MM.1S (cell line): Measurements from ENCODE around the gene POPDC3.

ENCODE experiments used
- DNase-seq: peaks from one replicate; pipeline ENCODE4 v3.0.0-alpha.2; 2015
- H2AFZ ChIP-seq: fragments of 300-600 bp; sonication (generic); 2 replicates; pipeline ENCODE4 v1.6.0; 2016; ENCODE audit warnings: antibody characterized with exemption, low read length
- H3F3A ChIP-seq: fragments of 300-600 bp; sonication (generic); 2 replicates; pipeline ENCODE4 v1.6.1; 2016; ENCODE audit warnings: mild to moderate bottlenecking, antibody characterized with exemption, low read length, moderate library complexity, mixed read lengths; ENCODE audit not compliant: insufficient read depth
- H3K27ac ChIP-seq: fragments of 300-600 bp; sonication (generic); 2 replicates; pipeline ENCODE4 v1.5.1; 2016; ENCODE audit warnings: mild to moderate bottlenecking, low read length
- H3K27me3 ChIP-seq: fragments of 300-600 bp; sonication (generic); replicated peaks from 2 replicates; pipeline ENCODE4 v1.6.0; 2016; ENCODE audit warnings: low read length; ENCODE audit not compliant: insufficient read depth
- H3K36me3 ChIP-seq: fragments of 300-600 bp; sonication (generic); replicated peaks from 2 replicates; pipeline ENCODE4 v1.6.1; 2016; ENCODE audit warnings: mild to moderate bottlenecking, low read length, mixed read lengths; ENCODE audit not compliant: insufficient read depth
- H3K4me1 ChIP-seq: fragments of 300-600 bp; sonication (generic); 2 replicates; pipeline ENCODE4 v1.6.1; 2016; ENCODE audit warnings: low read length, mixed read lengths
- H3K4me2 ChIP-seq: fragments of 300-600 bp; sonication (generic); 2 replicates; pipeline ENCODE4 v1.6.0; 2016; ENCODE audit warnings: low read depth, low read length
- H3K4me3 ChIP-seq: fragments of 300-600 bp; sonication (generic); 2 replicates; pipeline ENCODE4 v1.5.1; 2016; ENCODE audit warnings: low read length, mixed read lengths
- H3K79me2 ChIP-seq: fragments of 300-600 bp; sonication (generic); 2 replicates; pipeline ENCODE4 v1.6.1; 2016; ENCODE audit warnings: mixed run types, low read length, mixed read lengths
- H3K9ac ChIP-seq: fragments of 300-600 bp; sonication (generic); 2 replicates; pipeline ENCODE4 v1.6.1; 2016; ENCODE audit warnings: low read length, mixed read lengths
- H3K9me2 ChIP-seq: fragments of 300-600 bp; sonication (generic); replicated peaks from 2 replicates; pipeline ENCODE4 v1.6.1; 2016; ENCODE audit warnings: mild to moderate bottlenecking, low read length, mixed read lengths; ENCODE audit not compliant: insufficient read depth
- H3K9me3 ChIP-seq: fragments of 300-600 bp; sonication (generic); replicated peaks from 2 replicates; pipeline ENCODE4 v1.6.1; 2016; ENCODE audit warnings: mild to moderate bottlenecking, low read length, mixed read lengths; ENCODE audit not compliant: insufficient read depth
- H4K20me1 ChIP-seq: fragments of 300-600 bp; sonication (generic); 2 replicates; pipeline ENCODE4 v1.6.1; 2016; ENCODE audit warnings: mild to moderate bottlenecking, low read length, moderate library complexity, mixed read lengths; ENCODE audit not compliant: insufficient read depth
- EZH2 ChIP-seq: fragments of 300-600 bp; sonication (generic); optimal IDR thresholded peaks from 2 replicates; pipeline ENCODE3; 2017; ENCODE audit warnings: low read depth, mild to moderate bottlenecking, antibody characterized with exemption, low read length, mixed read lengths
- EZH2phosphoT487 ChIP-seq: fragments of 300-600 bp; sonication (generic); IDR thresholded peaks from 2 replicates; pipeline ENCODE4 v1.6.1; 2018; ENCODE audit warnings: antibody characterized with exemption, low read length
- TF ChIP-seq, protein P1 (sequence below): fragments of 300-600 bp; sonication (generic); IDR thresholded peaks from 2 replicates; pipeline ENCODE4 v1.5.1; 2016; ENCODE audit warnings: antibody characterized with exemption, low read length, mixed read lengths

The POPDC3 gene

DNA sequence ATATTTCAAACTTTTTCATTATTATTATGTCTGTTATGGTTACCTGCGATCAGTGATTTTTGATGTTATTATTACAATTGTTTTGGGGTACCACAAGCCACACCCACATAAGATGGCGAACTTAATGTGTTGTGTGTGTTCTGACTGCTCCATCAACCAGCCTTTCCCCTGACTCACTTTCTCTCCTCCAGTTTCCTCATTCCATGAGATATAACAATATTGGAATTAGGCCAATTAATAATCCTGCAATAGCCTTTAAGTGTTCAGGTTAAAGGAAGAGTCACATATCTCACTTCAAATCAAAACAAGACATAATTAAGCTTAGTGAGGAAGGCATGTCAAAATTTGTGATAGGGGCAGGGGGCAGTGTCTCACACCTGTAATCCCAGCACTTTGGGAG, 16.3 kb upstream of the POPDC3 start:
- no peaks in the 10 kb centered on the region for H3K4me1 ChIP-seq
- H3K79me2 ChIP-seq, result no peaks in the 10 kb centered on the region
- no peaks in the 10 kb centered on the region for H3F3A ChIP-seq
- no peaks in the 10 kb centered on the region for H3K27me3 ChIP-seq
- no peak overlapping the region for H3K9ac ChIP-seq
- no peak for DNase-seq
- no peaks in the 10 kb centered on the region for H3K9me2 ChIP-seq
- H3K36me3 ChIP-seq, result no peaks in the 10 kb centered on the region
- H4K20me1 ChIP-seq, result no peaks in the 10 kb centered on the region
- TF ChIP-seq EZH2 (no peak), EZH2phosphoT487 (no peak)
- TF ChIP-seq, protein P1, sequence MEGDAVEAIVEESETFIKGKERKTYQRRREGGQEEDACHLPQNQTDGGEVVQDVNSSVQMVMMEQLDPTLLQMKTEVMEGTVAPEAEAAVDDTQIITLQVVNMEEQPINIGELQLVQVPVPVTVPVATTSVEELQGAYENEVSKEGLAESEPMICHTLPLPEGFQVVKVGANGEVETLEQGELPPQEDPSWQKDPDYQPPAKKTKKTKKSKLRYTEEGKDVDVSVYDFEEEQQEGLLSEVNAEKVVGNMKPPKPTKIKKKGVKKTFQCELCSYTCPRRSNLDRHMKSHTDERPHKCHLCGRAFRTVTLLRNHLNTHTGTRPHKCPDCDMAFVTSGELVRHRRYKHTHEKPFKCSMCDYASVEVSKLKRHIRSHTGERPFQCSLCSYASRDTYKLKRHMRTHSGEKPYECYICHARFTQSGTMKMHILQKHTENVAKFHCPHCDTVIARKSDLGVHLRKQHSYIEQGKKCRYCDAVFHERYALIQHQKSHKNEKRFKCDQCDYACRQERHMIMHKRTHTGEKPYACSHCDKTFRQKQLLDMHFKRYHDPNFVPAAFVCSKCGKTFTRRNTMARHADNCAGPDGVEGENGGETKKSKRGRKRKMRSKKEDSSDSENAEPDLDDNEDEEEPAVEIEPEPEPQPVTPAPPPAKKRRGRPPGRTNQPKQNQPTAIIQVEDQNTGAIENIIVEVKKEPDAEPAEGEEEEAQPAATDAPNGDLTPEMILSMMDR, result no peak
- H3K9me3 ChIP-seq, result no peaks in the 10 kb centered on the region
- H3K4me3 ChIP-seq, result no peak overlapping the region
- no peak overlapping the region for H3K4me2 ChIP-seq
- no peak overlapping the region for H3K27ac ChIP-seq
- no peak overlapping the region for H2AFZ ChIP-seq

DNA sequence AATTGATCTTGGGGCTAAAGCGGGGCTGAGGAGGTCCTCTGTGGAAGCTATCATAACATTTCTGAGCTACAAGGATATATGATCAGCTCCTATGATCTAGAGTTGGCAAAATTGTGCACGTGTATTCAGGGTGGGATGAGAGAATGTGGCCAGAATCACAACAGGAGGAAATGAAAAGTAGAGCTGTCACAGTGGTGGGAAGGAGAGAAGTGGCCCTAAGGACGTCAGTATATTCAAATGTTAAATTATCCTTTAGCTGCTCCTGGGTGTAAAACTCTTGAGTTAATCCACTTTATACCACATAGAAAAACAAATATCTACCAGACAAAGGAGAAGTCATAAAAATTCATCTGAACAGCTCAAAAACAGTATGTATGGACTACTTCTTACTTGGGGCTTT, 14.8 kb upstream of the POPDC3 start:
- H3K4me1 ChIP-seq, result no peaks in the 10 kb centered on the region

DNA sequence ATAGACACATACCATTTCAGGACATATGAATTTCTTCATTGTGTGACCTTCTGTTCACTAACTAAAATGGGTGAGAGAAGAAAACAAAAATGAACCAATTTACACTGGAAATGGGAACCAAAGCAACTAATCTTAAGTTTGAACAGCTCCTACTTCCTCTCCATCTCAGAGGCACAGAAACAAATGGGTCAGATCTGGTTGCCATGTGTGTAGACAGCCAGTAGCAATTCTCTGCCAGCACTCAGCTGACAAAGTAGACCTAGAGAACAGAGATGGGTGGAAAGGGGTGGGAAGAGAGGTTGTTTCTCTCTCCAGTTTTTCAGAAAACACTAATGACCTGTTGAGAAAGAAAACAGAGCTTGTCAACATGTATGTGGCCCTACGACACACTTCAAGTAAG, 14.3 kb upstream of the POPDC3 start:
- H3K4me3 ChIP-seq, result no peak overlapping the region
- no peaks in the 10 kb centered on the region for H3K79me2 ChIP-seq
- H3K27me3 ChIP-seq, result no peaks in the 10 kb centered on the region
- no peaks in the 10 kb centered on the region for H3K4me1 ChIP-seq
- no peak overlapping the region for H3K27ac ChIP-seq
- H3K4me2 ChIP-seq, result no peak overlapping the region
- H4K20me1 ChIP-seq, result no peaks in the 10 kb centered on the region
- H2AFZ ChIP-seq, result no peak overlapping the region
- no peaks in the 10 kb centered on the region for H3K9me3 ChIP-seq
- no peak for DNase-seq
- H3K9ac ChIP-seq, result no peak overlapping the region
- H3K9me2 ChIP-seq, result no peaks in the 10 kb centered on the region
- no peak for TF ChIP-seq EZH2phosphoT487
- TF ChIP-seq EZH2, result no peak
- TF ChIP-seq, protein P1, result no peak
- no peaks in the 10 kb centered on the region for H3K36me3 ChIP-seq
- no peaks in the 10 kb centered on the region for H3F3A ChIP-seq

More for the DNA sequence above, 14.8 kb upstream of the POPDC3 start:
- no peak for DNase-seq
- Histone ChIP-seq H3K27me3 (no peaks in the 10 kb centered on the region), H3K4me3 (no peak overlapping the region), H4K20me1 (no peaks in the 10 kb centered on the region), H3K4me2 (no peak overlapping the region), H3K9me3 (no peaks in the 10 kb centered on the region), H3K27ac (no peak overlapping the region), H3K79me2 (no peaks in the 10 kb centered on the region), H3K9ac (no peak overlapping the region), H3K36me3 (no peaks in the 10 kb centered on the region), H3K9me2 (no peaks in the 10 kb centered on the region), H3F3A (no peaks in the 10 kb centered on the region), H2AFZ (no peak overlapping the region)
- TF ChIP-seq EZH2phosphoT487 (no peak), EZH2 (no peak)
- TF ChIP-seq, protein P1, result no peak
